CD4-positive, alpha-beta T cell treated with Interleukin-6 at 100 ng/mL for 8 hours (primary cell): ENCODE results near the gene KCNJ18.
"Not testable (repeated sequence)": the region's sequence is repeated elsewhere in the genome, so short reads cannot be mapped to it uniquely, and the experiment has no call there.

Source experiments
- DNase-seq: peaks from one replicate; pipeline ENCODE4 v3.0.0-alpha.2; 2020; ENCODE audit warnings: mixed read lengths, low spot score

Gene KCNJ18

DNA sequence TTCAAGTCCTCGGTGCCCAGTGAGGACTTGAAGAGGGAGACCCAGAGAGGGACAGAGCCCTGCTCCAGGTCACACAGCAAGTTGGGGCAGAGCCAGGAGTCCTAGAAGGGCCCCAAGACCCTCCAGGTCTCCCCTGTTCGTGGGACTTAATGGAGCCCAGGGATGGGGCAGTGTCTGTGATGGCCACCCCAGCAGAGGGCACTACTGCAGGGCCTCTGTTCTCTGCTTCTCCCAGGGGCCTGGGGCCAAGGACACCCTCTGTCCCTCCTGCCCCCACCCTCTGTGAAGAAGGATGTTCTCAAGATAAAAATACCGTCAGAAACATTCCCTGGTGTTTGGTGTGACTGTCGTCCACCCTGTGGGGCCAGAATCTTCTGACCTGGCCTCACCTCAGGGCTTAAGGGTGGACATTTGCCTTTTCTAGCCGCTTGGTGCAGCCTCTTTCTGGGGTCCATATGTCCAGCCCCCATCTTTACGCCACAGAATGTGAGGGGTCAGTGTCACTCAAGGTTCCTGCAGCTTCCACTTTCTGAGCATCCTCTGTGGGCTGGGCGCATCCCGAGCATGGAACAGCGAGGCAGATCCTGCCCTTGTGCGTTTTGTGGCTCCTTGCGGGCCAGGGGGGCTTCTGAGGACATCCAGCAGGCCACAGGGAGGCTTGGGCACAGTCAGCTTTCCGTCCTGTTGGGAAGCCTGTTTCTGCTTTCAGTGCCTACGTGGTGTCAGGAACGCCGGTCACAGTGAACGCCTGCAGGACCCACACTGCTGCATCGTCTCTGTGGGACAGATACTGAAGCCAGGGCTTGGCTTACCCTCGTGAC lies at the start of gene KCNJ18:
Gene KCNJ18, plus strand, starts transcription at position 641 of the 821 bp plus-strand sequence. CDS start 10,264 bp downstream, outside the sequence.
- DNase-seq: not testable (repeated sequence)

DNA sequence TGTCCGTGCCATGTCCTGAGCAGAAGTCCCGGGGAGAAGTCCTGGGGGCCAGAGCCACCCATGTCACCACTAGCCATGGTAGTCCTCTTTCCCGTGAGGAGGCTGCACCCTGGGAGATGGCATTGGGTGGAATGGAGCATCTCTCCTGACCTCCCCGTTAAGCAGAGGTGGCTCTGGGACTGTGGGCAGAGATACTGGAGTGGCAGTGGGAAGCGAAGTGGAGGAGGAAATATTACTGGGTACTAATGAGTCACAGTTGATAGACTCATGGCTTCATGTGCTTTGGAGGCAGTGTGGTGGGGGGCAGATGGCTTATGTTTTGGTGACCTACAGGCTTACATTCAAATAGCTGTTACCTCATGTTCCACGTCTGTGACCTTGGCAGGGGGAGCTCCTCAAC lies 44.2 kb upstream of the KCNJ18 start:
- DNase-seq: not testable (repeated sequence)

DNA sequence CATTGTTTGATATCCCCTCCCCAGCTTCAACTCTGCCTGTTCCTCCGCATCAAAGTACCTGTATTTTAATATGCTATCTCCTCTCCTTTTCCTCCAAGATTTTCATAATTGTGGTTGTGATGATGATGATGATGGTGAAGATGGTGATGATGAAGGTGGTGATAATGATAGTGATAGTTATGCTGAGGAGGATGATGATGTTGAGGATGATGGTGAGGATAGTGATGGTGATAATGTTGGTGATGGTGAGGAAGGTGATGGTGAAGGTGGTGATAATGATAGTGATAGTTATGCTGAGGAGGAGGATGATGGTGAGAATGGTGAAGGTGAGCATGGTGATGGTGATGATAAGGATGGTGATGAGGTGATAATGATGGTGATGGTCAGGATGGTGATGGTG lies 42.3 kb upstream of the KCNJ18 start:
- not testable (repeated sequence) for DNase-seq

DNA sequence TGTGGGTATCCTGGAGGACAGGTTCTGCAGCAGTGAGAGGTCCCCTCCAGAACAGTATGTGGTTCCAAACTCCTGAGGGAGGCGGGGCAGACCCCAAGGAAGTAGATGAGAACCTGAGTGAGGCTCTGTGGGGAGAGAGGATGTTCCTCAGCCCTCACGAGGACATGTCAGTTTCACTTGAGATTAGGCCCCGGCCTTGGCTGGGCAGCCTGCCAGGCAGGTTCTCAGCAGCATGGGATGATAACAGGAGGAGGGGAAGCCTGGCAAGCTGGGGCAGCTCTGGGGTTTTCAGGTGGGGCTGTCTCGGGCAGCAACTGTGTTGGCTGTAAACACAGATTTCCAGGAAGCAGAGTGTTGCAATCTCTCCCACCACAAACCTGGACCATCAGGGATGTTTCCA lies 40.3 kb upstream of the KCNJ18 start:
- DNase-seq: not testable (repeated sequence)

DNA sequence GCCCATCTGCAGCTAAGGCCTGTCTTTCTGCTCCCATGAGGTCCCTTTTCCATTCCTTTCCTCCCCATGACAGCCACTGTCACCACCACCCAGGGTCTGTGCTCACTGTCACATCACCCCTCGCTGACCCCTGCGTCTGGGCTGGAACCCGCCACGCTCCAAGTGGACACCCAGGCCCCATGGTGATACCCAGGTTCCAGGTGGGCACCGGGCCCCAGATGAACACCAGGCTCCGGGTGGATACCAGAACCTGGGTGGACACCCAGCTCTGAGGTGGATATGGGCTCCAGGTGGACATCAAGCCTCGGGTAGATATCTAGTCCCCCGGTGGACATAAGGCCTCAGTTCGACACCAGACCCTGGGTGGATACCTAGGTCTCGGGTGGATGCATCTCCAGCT lies 39.1 kb upstream of the KCNJ18 start:
- not testable (repeated sequence) for DNase-seq

DNA sequence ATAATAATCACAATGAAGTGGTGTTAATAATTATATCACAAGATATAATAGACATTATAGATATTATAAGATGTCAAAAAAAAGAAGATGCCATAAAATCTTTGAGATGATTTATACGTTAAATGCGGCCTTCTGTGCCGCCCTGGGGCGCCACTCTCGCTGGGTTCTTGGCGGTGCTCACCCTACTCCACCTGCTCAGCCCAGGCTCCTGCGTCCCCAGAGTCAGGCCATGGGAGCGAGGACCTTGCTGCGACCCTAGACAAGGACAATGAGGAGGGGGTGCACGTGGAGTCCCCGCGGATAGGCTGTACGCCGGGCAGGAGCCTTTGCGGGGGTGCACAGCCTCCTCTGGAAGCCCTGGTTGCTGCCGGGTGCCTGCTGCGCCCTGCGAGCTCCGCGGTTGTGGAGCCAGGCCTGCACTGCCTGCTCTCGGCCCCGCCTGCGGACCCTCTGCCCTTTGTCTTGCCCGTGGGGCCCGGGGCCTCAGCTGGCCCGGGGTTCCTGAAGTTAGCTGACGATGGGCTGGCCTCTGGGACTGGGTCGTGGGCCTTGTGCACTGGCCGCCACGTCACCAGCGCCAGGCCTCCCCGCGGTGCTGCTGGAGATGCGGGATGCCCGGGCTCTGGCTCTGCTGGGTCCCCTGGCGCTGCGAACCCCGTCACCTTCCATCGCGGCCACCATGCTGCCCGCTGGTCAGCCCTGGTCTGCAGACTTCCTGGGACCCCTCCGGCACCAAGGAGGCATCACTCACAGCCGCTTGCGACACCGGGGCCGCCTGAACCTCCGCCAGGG lies 35.6 kb upstream of the KCNJ18 start:
- DNase-seq: not testable (repeated sequence)

DNA sequence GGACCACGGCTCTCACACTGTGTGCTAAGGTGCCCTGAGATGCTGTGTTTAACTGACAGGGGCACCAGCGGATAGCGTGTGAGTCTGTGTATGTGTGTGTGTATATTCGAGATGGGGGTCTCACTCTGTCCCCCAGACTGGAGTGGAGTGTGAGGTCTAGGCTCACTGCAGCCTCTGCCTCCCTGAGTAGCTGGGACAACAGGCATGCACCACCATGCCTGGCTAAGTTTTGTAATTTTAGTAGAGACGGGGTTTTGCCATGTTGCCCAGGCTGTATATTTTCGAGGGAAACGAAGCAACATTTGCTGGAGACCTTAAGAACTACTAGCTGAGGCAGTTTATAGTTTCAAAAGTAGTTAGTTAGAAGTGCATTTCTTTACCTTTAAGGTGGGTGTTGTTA lies 32.7 kb upstream of the KCNJ18 start:
- not testable (repeated sequence) for DNase-seq

DNA sequence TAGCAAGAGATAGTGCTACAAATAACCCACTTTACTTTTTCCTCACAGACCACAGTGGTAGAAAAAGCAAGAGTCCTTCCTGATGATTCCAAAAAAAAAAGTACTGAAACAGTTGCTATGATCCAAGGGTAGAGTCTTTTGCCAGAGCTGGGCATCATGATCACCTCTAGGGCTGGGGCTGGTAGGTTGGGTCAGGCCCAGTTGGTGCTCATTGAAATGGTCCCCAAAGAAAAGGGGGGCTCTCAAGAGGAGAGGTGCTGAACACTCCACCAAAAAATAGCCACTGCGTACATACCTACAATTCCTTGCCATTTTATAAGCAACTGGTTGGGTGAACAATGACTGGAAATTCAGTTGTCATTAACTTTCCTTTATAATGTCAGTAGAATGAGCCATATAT lies 30.9 kb upstream of the KCNJ18 start:
- DNase-seq: not testable (repeated sequence)

DNA sequence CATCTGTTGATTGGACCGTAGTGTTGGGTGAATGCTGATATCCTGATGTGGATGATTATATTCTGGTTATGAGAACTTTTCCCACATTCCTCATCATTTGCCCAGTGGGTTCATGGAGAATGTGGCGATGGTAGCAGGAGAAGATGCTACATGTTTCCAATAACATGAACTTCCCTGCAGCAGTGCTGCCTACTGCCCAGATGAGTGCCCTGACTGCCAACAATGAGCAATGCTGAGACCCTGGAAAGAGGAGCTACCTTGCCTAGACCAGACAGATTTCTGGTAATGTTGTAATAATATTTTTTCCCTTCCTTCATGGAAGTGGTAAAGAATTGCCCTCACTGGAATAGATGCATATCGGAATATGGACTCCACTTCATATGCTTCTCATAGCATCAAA lies 29.2 kb upstream of the KCNJ18 start:
- DNase-seq: not testable (repeated sequence)

DNA sequence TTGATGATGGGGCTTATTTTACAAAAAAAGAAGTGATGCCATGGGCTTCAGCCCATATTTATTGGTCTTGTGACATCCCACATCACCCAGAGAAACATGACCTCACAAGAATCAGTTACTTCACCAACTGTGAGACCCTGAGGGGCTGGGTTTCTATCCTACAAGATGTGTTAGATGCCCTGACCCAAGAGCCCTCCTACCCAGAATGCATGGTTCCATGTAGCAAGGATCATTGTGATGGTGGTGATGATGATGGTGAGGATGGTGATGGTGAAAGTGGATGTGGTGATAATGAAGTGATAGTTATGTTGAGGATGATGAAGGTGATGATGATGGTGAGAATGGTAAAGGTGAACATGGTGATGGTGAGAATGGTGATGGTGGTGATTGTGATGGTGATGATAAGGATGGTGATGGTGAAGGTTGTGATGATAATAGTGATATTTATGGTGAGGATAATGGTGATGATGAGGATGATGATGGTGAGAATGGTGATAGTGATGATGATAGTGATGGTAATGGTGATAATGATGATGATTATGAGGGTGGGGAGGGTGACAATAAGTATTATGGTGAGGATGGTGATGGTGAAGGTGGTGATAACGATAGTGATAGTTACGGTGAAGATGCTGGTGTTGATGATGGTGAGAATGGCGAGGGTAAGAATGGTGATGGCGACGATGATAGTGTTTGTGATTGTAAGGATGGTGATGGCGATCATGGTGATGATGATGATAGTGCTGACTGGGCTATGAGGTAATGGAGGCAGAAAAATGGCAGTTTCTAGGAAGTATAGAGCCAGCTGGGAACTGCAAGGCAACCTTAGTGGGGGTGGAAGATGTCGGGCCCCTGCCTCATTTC lies 28.5 kb upstream of the KCNJ18 start:
- not testable (repeated sequence) for DNase-seq

DNA sequence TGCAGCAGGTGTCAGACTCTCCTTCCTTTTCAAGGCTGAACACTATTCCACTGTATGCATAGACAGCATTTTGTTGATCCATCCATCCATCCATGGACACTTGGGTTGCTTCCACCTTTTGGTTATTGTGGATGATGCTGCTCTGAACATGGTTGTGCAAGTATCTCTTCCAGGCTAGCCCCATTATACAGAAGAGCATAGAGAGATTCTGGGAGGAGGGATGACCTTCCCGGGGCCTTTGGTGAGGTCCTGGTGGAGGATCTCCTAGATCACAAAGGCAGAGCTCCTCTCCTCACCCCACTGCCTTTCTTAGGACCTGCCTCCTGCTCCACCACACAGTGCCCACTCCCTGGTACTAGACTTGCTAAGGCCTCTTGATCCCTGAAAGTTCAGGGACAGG lies 27.2 kb upstream of the KCNJ18 start:
- not testable (repeated sequence) for DNase-seq

DNA sequence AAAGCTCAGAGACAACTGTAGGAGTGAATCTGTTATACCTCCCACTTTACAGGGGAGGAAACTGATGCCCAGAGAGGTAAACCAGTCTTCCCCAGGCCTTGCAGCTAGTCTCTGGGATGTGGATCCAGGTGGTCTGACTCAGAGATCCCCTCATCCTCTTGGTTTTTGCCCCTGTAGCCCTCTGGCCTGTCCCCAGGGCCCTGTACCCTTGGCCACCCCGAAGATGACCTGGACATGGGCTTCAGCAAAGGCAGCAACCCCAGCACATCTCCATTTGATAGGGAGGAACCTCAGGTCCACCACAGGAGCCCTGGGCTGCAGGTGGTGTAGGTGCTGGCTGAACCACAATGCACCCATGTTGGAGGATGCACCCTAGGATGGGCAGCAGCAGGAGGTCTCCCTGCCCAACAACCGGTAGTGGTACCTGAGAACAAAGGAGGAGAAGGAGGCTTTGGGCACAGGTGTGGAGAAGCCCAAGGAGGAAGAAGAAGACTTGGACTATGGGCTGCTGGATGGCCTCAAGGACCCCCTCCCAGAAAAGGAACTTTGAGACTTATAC lies 26.3 kb upstream of the KCNJ18 start:
- DNase-seq: not testable (repeated sequence)

DNA sequence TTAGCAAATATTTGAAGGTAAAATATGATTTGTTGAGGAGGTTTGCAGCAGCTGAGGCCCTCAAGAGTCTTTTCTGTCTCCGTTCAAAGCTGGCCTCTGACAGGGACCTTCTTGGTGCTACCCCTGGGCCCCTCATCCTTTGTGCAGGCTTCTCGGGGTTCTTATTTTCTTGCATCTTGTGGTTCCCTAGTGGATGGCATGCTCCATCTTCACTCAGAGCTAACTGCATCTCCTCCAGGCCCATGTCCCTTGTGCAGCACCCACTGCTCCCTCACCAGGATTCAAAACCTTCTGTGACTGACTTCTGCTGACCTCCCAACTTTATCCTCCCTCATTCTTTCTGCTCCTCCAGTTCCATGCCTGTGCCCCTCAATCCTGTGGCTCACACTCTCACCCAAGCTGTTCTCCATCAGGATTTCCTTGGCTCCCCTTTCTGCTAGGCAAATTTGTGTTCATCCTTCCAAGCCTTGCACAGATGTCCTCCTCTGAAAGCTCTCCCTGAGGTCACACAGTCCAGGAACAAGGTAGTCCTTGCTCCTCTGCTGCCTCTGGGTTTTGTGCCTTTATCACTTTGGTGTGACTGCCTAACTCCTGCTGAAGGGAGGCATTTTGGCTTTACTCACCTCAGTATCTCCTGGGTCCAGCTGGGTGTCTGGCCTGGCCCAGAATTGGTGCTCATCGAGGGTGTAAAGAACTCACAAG lies 25.5 kb upstream of the KCNJ18 start:
- DNase-seq: not testable (repeated sequence)

DNA sequence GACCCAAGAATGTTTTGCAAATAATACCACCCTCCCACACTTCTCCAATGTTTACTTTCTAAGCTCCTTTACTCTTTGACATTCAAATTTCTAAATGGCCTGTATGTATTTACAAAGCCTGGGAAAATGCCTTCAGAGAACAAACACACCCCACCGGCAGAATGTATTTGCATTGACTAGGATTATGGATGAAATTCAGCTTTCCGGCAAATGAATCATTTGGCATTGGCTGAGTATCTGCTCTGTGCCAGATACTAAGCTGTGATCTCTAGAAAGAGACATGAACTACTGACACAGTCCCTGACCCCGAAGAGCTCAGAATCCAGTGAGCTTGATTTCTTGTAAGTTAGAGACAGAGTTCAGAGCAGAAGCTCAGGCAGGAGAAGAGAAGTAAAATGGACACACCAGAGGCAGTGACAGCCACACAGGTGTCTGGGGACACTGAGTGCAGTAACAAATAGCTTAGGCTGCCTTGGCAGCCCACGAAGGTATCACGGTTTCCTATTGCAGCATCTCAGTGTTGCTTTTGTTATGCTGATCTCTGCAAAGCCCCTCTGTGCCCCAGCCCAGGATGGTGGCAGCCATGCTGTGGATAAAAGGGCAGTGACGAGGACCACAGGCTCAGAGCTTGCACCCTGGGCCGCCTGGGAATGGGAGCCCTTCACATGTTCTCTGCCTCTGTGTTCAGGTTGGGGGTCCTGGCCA lies 24.8 kb upstream of the KCNJ18 start:
- not testable (repeated sequence) for DNase-seq

DNA sequence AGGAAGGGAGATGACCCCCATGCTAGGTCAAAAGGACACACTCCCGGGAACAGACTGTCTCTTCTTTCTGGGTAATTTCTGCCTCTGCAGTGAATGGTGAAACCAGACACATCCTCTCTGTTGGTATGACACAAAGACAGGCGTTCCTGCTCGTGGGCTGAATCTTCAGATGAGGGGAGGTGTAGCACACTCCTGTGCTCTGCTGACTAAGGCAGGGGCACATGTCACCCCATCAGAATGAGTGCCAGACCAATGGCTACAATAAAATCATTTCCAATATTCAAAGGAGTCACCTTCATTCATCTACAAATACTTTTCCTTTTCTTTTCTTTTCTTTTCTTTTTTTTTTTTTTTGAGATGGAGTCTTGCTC lies 24.2 kb upstream of the KCNJ18 start:
- DNase-seq: not testable (repeated sequence)

DNA sequence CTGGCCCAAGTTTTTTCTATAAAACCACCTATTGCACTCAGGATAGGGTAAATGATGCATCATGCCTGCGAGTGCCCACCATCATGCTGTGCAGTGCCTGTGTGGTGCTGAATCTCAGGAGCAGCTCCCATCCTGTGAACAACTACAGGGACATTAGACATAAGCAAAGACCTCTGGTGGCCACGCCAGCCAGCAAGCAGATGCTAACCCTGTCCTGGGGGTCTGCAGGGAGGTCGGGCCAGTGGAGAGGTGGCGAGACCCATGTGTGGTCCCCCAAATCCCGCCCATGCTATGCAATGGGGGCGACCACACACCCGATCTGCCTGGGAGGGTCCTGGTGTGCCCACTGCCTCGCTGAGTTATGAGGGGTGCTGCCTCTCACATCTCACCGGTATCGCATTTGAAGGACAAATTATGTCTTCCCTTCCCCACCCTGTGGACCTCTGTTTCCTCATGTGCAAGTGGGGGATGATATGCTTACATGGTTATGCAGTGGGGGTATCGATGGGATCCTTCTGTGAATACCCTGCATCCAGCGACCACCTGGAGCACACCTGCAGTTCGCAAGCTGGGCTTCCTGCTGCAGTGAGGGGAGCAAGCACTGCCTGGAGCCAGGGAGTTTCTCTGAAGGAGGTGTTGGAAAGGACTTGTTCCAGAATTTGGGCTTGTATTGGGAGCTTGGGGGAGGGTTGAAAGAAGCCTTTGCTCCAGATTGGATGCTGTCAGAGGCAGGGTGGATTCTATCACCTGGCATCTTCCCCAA lies 23.4 kb upstream of the KCNJ18 start:
- not testable (repeated sequence) for DNase-seq

DNA sequence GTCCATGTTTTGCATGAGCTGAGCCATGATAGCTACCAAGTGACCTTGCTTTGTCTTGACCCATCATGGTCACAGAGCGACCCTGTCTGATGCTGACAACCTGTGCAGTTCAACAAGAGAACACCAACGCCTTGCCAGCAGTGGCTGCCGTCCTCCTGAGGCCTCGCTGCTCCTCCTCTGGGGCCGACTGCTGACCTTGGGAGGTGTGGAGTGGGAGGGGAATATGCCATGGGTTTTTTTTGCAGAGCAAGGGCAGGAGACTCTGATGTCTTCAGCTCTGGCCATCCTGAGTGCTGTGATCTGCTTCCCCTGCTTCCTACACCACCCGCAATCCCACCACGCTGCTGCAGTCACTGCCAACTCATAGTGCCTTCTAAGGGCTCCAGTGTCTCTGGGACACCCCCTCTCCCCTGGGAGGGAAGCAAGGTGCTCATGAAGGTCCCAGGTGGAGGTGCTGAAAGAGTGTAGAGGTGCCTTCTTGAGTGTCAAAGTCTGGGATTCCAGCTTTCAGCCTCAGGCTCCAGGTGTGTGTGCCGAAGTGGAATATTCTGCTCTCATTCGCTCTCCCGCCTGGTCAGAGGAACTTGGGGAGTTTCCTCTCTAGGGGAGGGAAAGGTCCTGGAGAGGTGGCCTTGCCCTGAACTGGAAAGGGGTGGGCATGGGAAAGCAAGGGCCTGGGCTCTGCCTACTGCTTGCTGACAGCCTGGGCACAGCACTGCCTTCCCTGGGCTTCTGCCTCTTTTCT lies 22.5 kb upstream of the KCNJ18 start:
- not testable (repeated sequence) for DNase-seq

DNA sequence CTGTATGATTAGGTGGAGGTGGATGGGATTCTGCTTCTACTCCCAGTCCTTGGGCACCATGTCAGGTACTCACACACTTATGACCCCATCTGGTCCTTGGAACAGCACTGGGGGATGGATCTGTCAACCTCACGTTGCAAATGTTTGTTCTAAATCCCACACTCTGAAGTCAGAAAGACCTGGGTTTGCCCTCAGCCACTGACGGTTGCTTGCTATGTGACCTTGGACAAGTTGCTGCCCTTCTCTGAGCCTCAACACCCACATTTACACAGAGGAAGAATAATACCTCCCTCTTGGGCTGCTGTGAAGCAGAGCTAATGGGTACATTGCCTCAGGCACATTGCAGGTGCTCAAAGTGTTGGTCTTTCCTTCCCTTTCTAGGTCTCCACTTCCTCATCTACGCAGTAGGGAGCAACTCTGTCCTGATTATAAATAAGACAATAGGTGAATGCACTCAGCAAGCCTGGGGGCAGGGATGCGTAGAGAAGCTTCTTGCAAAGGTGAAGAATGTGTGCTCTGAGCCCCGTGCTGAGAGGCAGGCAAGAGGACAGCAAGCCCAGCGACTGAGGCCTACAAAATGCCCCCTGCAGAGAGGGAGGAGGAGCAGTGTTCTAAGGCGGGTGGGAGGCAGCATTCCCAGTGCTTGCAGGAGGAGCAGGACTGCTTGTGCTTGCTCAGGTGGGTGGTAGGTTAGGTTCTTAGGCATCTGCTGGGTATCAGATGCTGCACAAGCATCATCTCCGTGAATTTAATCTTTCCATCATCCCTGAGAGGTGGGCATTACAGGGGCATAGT lies 21.8 kb upstream of the KCNJ18 start:
- not testable (repeated sequence) for DNase-seq
